Kidney glomerular epithelial cell (primary cell): ENCODE data around the gene FSTL1.

Experiments used
- DNase-seq: peaks from one replicate; lab custom pipeline; 2025; lab: John Stamatoyannopoulos, UW

FSTL1 gene

GRCh38 chr3:120353463-120353862 is 97.3 kb downstream of the FSTL1 start:
- no peak for DNase-seq

DNA sequence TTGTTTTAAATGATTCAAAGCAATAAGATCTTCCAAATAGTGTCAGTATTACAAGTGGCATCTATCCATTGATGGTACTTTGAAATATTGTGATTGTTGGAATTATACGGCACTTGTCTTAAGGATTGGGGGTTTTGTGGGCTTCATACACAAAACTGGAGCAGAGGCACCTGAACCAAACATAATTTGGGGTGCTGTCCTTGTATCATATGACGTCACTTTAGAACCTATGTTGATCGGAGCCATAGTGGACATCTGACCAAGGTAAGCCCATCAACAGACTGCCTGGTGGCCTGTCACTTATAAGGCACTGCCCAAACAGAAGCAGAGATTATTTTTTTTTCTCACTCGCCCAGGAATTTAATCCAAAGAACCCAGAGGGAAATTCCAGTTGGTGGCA is 98.8 kb downstream of the FSTL1 start:
- DNase-seq, result no peak

DNA sequence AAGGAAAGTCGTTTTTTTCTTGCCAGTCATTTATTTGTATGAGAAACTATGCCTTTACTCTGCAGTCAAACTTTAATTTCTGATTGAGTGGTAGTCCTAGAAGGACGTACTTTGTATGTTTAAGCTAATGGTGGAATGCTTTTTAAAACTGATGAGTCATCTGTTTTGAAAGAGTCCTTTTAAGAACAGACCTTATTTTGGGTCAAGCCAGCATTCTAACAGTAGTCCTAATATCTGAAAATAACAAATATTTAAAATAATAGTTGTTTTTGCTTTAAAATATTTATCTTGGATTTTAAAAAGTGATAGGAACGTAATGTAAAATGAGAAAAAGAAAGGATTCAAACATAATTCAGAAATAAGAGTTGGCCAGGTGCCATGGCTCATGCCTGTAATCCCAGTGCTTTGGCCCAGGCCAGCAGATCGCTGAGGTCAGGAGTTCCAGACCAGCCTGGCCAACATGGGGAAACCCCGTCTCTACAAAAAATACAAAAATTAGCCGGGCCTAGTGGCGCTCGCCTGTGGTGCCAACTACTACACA is 100.3 kb downstream of the FSTL1 start:
- peak; percentile 9 for DNase-seq

GRCh38 chr3:120349855-120350125 is 101.0 kb downstream of the FSTL1 start:
- DNase-seq, result no peak

- peak; percentile 59 for DNase-seq
Observed at GRCh38 chr3:120348991-120349854, 101.6 kb downstream of the FSTL1 start, which contains the start of gene LRRC58. Gene LRRC58, minus strand, starts transcription at chr3:120349354. Its CDS starts 111 bp downstream, at chr3:120349243.

GRCh38 chr3:120348065-120348990 is 102.5 kb downstream of the FSTL1 start:
- DNase-seq, result peak; percentile 57

- DNase-seq, result no peak
Observed at GRCh38 chr3:120344349-120344748, 106.4 kb downstream of the FSTL1 start.
